ENCODE measurements around the gene MTARC1. TPM values are rescaled to one million over a fixed set of nuclear protein-coding genes. Genes with fewer than 3 reads are reported as not detected.

MTARC1 gene
- total RNA-seq, 1 donor from 2014 or later, result 28.3 TPM

GRCh38 chr1:220815409-220815808 is 28.7 kb downstream of the MTARC1 start:
- no peak overlapping the region for H3K27ac Mint-ChIP-seq (ENCODE audit: unreplicated experiment)
- H3K4me1 Mint-ChIP-seq, result no peaks in the 10 kb centered on the region
- H3K27me3 Mint-ChIP-seq (ENCODE audit: low read depth), result no peaks in the 10 kb centered on the region
- peaks cover 5% of the 10 kb centered on the region for H3K9me3 Mint-ChIP-seq
- DNase-seq (ENCODE audit: low read depth, low spot score), result no peak
- H3K36me3 Mint-ChIP-seq (ENCODE audit: low read depth), result peaks cover 44% of the 10 kb centered on the region
- TF ChIP-seq, protein P1, sequence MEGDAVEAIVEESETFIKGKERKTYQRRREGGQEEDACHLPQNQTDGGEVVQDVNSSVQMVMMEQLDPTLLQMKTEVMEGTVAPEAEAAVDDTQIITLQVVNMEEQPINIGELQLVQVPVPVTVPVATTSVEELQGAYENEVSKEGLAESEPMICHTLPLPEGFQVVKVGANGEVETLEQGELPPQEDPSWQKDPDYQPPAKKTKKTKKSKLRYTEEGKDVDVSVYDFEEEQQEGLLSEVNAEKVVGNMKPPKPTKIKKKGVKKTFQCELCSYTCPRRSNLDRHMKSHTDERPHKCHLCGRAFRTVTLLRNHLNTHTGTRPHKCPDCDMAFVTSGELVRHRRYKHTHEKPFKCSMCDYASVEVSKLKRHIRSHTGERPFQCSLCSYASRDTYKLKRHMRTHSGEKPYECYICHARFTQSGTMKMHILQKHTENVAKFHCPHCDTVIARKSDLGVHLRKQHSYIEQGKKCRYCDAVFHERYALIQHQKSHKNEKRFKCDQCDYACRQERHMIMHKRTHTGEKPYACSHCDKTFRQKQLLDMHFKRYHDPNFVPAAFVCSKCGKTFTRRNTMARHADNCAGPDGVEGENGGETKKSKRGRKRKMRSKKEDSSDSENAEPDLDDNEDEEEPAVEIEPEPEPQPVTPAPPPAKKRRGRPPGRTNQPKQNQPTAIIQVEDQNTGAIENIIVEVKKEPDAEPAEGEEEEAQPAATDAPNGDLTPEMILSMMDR (conservative IDR thresholded peaks at IDR 0.05), result no peak
- H3K4me3 Mint-ChIP-seq, result no peak overlapping the region

DNA sequence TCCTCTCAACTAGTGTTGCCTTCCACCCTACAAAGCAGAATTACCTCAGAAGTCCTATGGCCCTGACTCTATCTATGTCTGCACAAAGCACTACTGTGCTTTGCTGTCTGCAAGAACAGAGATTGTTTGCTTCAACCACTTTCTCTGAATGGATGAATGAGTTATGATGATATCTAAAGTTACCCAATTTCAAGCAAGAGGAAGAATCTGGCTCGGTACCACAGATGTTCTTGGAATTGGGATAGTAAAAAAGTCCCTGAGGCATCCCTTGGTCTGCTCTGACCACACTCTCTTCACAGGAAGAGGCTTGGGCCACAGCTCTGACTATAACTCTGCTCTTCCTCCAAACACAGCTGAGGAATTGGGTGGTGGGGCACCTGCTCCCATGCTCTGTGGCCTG is 31.2 kb downstream of the MTARC1 start:
- Mint-ChIP-seq H3K27me3 (ENCODE audit: low read depth) (no peaks in the 10 kb centered on the region), H3K9me3 (peaks cover 5% of the 10 kb centered on the region), H3K4me3 (no peak overlapping the region), H3K27ac (ENCODE audit: unreplicated experiment) (no peak overlapping the region), H3K36me3 (ENCODE audit: low read depth) (peaks cover 36% of the 10 kb centered on the region), H3K4me1 (no peaks in the 10 kb centered on the region)
- DNase-seq (ENCODE audit: low read depth, low spot score), result no peak
- TF ChIP-seq, protein P1 (conservative IDR thresholded peaks at IDR 0.05), result no peak

DNA sequence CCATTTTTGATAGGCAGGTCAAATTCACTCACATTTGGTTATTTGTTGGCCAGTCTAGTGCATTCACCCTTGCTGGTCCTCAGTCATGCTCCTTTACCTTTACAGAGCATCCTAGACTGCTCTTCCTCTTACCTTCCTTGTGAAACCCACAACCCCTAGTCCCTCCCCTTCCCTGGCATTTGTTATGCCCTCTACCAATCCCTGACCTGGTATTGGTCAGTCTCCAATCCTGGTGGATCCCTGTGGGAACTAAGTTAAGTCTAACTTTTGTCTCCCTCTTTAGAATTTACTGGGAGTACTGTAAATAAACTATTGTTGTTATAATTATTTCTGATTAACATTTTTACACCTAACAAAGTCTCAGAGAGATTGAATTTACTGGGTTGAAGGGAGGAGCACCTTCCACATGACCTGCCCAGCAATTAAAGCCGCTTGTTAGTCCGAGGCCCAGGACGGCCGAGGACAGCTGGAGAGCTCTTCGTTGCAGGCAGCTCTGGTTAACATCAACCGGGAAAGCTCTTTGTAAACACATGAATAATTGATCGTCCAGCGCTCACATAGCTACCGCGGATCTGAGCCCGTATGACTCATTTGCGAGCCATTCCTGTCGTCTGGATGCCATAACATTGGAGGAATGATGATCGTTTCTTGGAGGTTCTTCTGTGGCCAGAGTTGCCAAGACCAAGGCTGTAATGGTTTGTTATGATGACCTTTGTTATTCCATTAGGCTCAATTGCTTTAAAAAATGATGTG is 31.9 kb downstream of the MTARC1 start:
- TF ChIP-seq, protein P1 (conservative IDR thresholded peaks at IDR 0.05), result no peak
- H3K27me3 Mint-ChIP-seq (ENCODE audit: low read depth), result no peaks in the 10 kb centered on the region
- no peak overlapping the region for H3K4me3 Mint-ChIP-seq
- no peak for DNase-seq (ENCODE audit: low read depth, low spot score)
- peaks cover 5% of the 10 kb centered on the region for H3K9me3 Mint-ChIP-seq
- no peak overlapping the region for H3K27ac Mint-ChIP-seq (ENCODE audit: unreplicated experiment)
- no peaks in the 10 kb centered on the region for H3K4me1 Mint-ChIP-seq
- H3K36me3 Mint-ChIP-seq (ENCODE audit: low read depth), result peaks cover 29% of the 10 kb centered on the region

DNA sequence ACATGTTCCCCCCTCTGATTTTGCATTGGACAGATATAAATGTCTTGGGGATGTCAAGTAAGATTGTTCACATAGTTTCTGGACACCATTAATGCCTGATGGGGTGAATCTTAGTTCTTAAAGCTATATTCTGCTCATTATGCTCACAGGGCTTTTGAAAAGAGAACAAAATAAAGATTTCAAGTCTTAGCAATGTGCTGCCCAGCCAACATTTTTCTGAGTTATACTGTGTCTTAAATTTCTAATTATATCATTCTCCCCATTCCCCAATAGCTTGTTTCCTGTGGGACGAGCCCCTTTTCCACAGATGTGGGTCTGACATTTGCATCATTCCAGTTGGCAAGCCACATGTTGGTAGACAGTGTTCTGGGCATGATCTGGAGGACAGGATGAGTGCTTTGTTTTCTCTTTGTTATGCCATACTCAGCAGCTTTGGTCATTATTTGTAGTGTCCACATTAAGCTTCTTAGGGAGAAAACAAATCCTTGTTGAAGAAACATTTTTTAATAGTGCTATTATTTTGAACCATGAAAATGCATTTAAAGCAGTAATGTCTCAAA is 32.8 kb downstream of the MTARC1 start:
- Mint-ChIP-seq H3K4me3 (no peak overlapping the region), H3K9me3 (peaks cover 5% of the 10 kb centered on the region), H3K36me3 (ENCODE audit: low read depth) (peaks cover 25% of the 10 kb centered on the region), H3K27me3 (ENCODE audit: low read depth) (no peaks in the 10 kb centered on the region), H3K4me1 (no peaks in the 10 kb centered on the region), H3K27ac (ENCODE audit: unreplicated experiment) (no peak overlapping the region)
- TF ChIP-seq, protein P1 (conservative IDR thresholded peaks at IDR 0.05), result no peak
- DNase-seq (ENCODE audit: low read depth, low spot score), result no peak

- DNase-seq (ENCODE audit: low read depth, low spot score), result no peak
- Mint-ChIP-seq H3K36me3 (ENCODE audit: low read depth) (peaks cover 9% of the 10 kb centered on the region), H3K4me1 (no peaks in the 10 kb centered on the region), H3K4me3 (no peak overlapping the region), H3K27me3 (ENCODE audit: low read depth) (no peaks in the 10 kb centered on the region), H3K27ac (ENCODE audit: unreplicated experiment) (no peak overlapping the region), H3K9me3 (peaks cover 3% of the 10 kb centered on the region)
- TF ChIP-seq, protein P1 (conservative IDR thresholded peaks at IDR 0.05), result no peak
Observed at GRCh38 chr1:220824031-220824989, 37.6 kb downstream of the MTARC1 start.

Data from neural crest cell (in vitro differentiated cells).